Measurements from ENCODE around the gene GFRA1.

GFRA1 gene, protein sequence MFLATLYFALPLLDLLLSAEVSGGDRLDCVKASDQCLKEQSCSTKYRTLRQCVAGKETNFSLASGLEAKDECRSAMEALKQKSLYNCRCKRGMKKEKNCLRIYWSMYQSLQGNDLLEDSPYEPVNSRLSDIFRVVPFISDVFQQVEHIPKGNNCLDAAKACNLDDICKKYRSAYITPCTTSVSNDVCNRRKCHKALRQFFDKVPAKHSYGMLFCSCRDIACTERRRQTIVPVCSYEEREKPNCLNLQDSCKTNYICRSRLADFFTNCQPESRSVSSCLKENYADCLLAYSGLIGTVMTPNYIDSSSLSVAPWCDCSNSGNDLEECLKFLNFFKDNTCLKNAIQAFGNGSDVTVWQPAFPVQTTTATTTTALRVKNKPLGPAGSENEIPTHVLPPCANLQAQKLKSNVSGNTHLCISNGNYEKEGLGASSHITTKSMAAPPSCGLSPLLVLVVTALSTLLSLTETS

DNA sequence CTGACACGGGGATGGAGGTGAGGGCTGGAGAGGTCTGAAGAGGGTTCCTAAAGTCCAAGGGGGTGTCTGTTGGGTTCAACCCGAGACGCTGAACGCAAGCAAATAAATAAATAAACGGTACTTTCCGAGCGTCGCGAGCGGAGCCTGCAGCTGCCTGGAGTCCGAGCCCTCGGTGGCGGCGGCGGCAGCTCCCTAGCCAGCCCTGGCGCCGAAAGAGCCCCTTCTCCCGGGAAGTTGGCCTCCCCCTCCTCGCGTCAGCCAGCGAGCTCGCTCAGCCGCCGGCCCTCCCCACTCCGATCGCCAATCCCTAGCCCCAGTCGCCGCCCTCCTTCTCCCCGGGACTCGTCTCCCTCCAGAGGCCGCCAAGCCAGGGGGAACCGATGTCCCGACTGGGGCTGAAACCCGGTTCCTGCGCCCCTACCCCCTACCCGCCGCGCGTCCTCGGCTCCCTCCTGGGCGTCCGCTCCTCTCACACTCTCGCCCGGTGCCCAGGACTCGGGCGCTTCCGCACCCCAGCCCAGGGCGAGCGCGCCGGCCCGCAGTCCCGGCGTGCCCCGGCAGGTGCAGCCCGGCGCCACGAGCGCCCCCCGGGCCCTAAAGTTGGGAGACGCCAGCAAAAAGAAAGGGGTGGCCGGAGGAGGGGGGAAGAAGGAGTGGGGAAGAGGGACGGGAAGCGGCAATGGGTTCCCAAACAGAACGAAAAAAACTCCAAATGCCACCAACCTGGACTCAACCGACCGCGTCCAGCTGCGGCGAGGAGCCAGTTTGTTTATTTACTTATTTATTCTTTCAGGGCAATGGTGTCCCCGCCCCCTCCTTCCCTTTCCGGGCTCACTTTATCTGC, at the start of gene GFRA1:
GFRA1 (minus strand) TSS at position 767 of the 844 bp plus-strand sequence. CDS start 1,177 bp downstream, outside the sequence.
- no peak for DNase-seq (ENCODE audit: low spot score)

DNA sequence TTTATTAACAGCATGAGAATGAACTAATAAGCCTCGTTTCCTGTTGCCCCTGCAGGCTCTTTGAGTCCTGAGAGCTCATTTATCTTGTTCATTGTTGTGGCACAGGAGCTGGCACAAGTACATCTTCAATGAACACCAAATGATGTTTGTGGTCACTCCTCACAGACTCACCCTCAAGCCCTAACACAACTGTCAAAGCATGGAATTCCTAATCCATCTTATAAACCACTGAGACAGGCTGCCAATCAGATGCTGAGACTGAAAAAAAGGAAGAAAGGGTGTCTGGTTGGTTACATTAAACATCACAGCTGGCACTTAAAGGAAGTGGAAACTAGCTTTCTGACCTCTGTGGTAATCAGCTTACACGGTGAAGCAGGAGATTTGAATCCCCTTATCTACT, 43.5 kb upstream of the GFRA1 start:
- DNase-seq (ENCODE audit: low spot score): no peak

DNA sequence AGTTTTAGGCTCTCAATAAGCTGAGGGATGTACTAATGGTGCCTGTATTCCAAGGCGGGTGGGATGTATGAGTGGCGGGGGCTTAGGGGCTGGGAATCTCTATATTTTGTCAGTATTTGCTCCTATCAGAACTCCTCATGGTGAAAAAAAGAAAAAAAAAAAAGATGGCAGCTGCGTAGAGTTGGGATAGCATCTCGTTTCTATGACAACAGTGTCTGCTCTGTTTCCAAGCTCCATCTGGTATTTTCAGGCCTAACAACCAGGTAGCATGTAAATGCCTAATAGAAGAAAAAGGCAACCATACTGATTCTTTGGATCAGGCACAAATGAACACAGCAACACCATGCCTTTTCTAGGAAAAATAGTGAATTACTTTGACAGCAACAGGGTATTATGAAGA, 39.5 kb upstream of the GFRA1 start:
- no peak for DNase-seq (ENCODE audit: low spot score)

DNA sequence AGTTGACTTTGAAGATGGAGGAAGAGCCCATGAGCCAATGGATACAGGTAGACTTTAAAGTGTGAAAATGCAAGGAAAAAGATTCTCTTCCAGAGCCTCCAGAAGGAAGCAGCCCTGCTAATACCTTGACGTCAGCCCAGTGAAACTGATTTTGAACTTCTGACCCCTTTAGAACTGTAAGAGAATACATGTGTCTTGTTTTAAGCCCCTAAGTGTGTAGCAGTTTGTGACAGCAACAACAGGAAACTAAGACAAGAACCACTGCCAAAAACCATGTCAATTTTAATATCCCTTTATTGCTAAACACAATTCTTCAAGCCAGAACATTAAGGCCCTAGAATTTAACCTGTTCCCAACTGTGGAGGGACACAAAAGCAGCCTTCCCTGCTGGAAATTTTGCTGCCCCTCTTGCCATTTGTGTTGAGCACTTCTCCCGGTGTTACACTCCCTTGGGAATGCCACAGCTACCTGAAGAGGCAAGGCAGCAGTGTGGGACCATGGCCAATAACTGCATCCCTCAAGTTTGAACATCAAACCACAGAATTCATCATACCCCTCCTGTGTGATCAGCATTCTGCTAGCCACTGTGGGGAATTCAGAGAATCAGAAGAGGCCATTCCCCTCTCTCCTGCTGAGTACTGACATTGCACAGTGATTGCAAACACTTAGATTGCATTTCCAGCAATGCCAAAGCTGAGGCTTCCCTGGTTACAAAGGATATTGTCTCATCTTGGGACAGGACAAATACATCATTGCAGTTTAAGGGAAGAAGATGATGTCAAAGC, 38.9 kb upstream of the GFRA1 start:
- DNase-seq (ENCODE audit: low spot score): no peak

DNA sequence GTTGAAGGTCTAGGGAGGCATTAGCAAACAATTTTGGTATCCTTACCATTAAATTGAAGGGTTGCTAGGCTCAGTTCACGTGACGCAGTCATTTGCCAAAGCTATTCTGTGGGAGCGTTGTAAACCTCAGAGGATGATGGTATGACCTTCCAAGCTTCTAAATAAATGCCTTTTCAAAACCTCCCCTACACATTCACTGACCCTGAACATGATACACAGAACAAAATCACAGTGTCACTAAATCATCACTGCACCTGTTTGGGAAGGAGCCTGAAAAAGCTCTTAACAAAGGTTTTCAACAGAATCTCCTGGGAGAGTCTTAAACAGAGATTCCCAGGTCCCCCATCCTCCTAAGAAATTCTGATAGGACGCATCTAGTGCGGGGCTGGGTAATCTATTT, 38.0 kb upstream of the GFRA1 start:
- DNase-seq (ENCODE audit: low spot score): no peak

DNA sequence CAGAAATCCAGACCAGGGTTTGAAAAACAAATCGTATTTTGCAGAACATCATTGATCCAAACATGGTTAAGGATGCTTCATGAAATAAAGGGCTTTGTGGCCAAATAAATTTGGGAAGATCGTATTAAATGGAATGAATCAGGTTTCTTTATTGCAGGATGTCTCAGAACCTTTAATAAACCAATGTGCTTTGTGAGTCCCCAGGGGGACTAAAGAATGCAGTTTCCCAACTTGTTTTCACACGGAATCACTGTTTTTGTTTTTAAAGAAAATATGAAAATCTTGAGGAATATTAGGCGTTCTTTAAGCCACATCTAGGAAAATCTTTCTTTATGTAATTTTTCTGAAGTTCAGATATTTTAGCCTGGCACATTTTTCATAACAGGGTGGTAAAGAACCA, 34.4 kb upstream of the GFRA1 start:
- DNase-seq (ENCODE audit: low spot score): no peak

DNA sequence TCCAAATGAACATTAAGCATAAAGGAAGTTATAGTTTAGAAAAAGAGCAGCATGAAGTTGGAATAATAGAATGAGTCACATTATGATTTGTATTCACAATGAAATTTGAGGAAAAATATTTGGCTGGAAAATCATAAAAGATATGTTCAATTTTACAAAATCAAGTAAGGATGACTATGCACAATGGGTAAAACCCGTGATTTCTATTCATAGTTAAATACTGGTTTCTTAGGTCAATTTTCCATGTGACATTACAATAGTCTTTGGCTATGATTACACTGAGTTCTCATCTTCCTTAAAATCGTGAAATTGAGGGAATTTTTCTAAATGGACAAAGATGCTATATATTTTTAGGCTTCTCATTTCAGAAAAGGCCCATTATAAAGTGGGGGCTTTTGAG, 33.8 kb upstream of the GFRA1 start:
- no peak for DNase-seq (ENCODE audit: low spot score)

DNA sequence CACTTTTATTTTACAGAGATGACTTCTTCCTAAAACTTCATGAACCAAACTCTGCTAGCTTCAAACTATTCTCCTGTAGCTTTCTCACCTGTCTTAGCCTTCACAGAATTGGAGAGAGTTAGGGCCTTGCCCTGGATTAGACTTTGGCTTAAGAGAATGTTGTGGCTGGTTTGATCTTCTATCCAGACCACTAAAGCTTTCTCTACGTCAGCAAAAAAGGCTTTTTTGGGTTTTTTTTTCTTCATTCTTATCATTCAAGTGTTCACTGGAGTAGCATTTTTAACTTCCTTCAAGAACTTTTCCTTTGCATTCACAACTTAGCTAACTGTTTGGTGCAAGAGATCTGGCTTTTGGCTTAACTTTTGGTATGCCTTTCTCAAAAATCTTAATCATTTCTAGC, 31.9 kb upstream of the GFRA1 start:
- DNase-seq (ENCODE audit: low spot score): no peak

DNA sequence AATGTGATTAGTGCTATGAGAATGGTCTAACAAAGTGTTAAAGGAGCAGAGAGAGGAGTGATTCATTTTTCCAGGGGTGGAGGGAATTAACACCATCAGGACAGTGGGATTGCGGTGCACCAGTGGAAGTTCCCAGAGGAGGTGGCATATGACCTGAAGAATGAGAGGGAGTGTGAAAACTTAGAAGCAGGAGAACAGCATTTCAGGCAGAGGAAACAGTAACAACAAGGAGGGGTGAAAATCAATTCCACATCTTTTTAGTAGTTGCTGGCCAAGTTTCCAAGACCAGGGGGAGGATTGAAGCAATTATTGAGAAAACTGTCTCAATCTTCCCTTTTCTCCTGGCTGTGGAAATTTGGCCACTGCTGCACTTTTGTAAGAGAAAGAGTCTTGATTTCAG, 27.5 kb upstream of the GFRA1 start:
- no peak for DNase-seq (ENCODE audit: low spot score)

DNA sequence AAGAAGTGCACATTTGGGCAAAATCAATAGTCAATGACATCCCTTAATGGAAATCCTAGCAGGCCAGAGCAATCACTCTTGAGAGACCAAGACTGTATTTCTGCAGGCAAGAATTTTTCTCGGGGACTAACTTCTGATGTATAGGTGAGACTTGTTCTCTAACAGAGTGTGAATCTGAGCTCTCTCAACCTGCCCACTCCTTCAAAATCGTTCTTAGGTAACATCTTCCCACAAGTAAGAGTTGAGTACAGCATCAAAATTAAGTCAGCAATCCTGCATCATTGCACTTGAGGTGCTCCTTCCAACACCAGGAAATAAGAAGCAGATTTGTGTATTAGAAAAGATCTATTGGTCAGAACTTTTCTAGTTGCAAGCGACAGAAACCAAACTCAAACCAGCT, 25.6 kb upstream of the GFRA1 start:
- DNase-seq (ENCODE audit: low spot score): no peak

DNA sequence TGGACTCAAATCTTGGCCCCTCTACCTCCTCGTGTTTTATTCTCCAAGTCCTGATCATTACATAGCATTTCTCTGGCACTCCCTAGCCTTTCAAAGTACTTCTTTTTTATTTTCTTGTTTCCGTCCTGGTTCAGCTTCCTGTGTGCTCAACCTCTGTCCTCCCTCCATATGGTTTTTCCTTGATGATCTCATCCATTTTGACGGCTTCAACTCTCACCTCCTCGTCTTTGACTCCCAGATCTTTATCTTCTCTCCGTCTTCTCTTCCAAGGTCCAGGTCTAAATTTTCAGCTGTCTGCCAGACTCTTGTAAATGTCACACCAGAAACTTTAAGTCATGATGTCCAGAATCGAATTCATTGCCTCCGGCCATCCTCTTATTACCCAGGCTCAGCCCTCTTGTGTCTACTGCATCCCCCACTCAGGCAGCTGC, 23.3 kb upstream of the GFRA1 start:
- DNase-seq (ENCODE audit: low spot score): no peak

DNA sequence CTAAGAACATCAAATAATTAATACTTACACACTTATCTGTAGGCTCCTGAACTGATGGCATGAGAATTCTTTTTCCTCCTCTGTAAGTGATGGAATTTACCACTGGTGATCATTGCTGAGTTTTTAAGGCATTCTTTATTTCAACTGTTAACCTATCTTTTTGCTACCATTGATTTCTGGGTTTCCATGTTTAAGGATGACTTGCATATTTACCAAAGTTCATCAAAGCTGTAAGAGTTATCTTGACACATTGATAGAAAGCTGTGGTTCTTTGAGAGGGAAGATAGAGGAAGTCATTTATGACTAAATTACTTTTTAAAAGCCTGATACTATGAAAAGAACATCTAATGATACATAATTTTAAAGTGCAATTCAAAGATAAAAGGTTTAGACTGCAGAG, 19.5 kb upstream of the GFRA1 start:
- no peak for DNase-seq (ENCODE audit: low spot score)

DNA sequence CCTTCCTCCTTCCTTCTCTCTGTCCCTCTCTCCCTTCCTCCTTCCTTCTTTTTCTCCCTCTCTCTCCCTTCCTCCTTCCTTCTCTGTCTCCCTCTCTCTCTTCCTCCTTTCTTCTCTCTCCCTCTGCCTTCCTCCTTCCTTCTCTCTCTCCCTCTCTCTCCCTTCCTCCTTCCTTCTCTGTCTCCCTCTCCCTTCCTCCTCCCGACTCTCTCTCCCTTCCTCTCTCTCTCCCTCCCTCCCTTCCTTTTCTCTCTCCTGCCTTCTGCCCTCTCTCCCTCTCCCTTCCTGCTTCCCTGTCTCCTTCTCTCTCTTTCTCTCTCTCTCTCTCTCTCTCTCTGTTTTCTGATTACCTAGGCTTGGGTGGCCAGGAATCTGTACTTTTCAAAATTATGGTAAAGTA, 16.6 kb upstream of the GFRA1 start:
- no peak for DNase-seq (ENCODE audit: low spot score)

DNA sequence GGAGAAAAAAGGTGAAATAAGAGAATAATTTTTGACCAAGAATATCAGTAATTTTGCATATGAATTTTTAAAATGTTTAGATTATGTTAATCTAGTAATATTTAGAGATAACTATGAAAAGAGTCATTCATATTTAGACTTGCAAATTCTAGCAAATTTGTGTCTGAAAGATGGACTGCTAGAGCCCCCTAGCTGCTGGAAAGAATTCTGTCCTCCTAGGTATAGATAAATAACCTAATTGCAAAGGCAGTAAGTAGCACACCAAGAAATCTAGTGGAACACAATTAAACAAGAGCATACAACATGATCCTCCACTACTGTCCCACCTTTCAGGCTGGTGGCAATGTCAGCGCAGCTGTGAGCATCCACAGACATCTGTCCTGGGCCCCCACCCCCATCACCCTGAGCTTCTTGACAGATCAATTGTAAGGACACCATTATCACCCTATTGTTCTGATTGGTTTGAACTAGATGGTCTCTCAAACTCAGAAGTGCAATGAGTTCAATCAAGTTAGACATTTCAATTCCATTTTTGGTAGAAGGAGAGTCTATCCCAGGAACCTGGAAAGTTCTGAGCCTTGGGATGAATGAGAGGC, 15.0 kb upstream of the GFRA1 start:
- peak; percentile 43 for DNase-seq (ENCODE audit: low spot score)

DNA sequence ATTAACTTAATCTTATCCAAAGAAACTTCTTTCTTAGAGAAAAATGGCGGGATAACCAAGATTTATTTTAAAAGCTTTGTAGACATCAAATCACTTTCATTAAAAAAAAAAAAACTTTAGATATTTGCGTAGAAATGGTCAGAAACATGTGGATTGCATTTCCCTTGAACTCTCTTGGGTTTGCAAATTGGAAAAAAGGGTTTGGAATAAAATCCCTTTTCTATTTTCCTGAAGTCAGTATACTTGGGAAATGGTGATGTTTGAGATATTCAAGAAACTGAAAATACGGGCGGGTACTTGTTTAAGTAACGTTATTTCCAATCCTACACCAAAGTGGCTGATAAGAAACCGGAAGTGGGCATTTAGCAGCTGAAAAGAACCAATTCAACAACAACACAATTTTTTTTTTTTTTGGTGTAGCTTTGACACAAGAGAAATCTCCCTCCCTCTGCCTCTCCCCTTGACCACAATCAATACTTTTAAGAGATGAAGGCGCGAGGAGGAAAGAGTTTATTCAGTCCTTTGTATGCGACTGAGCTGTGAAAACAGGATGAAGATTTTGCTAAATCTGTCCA, 13.7 kb upstream of the GFRA1 start:
- DNase-seq (ENCODE audit: low spot score): no peak

DNA sequence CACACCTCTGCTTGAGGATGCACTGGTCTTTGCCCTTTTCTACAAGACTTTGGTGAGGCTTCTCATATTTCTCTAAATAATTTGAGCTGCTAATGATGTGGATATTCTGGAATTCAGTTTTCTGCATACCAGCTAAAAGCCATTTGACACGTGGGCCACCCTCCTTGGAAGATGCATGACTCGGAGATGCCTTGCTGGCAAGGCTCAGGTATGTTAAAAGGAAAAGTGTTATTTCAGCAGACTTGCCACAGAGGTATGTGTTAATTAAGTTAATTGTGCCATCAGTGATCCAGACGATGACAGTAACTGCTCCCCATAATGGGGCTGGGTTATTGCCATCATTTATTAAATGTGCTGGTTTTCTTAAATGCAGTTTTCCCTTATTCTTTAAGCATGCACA, 8.8 kb upstream of the GFRA1 start:
- DNase-seq (ENCODE audit: low spot score): no peak

DNA sequence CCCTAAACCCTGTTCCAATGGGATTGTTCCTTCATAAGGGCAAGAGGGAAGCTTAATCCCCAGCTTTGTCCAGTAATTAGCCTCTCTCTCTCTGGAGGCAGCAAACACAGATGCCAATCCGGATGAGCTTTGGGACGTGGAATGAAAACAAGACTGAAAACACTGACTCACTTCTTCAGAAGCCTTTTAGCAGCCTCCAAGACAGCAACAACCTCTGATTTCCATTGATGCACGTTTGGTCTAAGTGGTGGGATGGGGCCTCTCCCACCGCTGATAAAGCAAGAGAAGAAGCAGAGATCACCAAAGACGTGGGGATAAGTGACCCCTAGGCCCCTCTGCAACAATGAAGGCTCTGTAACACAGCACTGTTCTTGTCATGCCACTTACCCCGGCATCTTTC, 5.8 kb upstream of the GFRA1 start:
- DNase-seq (ENCODE audit: low spot score): no peak

DNA sequence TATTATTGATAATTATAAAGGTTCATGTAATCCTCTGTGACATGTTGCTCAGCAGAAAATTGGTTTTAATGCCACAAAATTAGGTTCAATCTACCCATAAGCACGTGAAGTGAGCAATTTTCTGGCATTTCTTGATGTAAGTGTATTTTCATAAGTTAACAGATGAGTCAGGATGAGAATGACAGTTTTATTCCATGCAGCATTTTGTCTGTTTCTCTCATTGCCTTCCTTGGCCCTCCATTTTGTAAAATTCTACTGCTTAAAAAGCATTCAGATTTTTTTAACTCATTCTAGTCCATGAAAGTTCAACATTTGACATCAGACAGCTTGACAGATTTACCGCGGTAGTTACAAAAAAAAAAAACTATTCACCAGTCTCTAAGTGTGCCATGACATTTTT, 4.0 kb upstream of the GFRA1 start:
- DNase-seq (ENCODE audit: low spot score): no peak

DNA sequence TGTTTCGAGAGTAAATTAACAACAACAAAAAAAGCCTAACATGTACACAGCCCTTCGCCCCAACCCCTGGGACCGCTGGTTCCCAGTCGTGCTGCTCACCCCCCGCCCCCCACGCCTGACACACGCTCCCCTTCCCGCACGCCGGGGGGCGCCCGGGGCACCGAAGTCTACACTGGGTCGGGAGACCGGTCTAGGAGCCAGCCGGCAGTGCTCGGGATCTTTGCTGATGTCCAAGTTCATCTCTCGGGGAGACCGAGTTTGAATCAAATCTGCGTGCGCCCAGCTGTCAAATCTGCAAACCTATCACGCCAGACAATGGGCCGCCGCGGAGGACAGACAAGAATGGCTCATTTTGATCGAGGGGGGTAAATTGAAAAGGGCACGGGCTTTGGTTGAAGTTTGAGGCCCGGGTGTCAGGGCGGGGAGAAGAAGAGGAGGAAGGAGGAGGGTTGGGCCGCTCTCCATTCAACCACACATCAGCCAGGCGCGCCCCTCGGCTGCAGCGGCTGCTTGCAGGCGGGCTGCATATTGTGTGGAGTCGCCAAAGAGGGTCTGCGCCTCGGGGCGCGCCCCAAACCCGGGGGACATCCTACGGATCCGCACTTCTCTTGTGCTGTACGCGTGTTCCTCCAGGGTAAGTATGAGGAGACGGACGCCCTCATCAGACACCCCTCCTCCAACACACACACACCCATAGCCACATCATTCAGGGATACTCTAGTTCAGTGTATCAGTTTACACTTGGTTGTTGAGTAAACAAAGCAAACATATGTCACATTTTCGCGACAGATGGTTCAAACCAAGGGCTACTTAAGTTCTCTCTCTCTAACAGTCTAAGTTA, 1.3 kb upstream of the GFRA1 start:
- DNase-seq (ENCODE audit: low spot score): no peak

DNA sequence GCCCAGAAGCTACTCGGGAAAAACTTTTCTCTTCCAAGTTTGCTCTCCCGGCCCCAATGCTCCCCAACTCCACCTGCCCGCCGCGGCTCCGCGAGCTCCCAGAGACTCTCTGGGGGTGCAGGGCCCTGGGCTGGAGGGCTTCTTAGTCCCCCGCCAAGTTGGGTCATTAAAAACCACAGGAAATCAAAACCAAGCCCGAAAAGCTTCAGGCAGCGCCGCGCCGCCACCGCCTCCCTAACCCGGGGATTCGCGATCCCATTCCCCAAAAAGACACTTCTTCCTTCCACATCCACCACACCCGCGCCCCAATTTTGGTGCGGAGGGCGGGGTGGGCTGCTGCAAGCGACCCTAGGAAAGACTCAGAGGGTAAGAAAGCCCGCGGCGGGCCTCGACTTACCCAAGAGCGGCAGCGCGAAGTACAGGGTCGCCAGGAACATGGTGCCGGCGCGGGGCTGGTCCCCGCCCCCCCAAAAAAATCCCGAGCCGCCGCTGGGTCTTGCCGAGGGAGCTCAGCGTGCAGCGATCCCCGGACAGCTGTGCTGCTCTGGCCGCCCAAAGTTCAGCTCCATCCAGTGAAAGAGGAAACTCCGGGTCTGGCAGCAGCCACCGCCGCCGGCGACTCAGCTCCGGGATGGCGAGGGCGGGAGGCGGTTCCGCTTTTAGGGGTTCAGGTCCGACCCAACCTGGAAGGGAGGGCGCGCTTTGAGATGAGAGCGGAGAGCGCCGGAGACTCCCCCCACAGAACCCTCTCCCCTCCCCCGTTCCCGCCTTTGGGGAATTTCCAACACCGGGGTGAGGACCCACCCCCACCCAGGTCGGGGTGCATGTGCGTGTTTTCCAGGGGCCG, 1.2 kb downstream of the GFRA1 start:
- DNase-seq (ENCODE audit: low spot score): no peak

Data from LoVo (cell line).